Measurements from ENCODE around the gene OTUB2.
A peak's percentile ranks its signal among the peaks of the same experiment; 100 is the strongest.

The OTUB2 gene

GRCh38 chr14:94026173-94026888 lies at the start of gene OTUB2:
TSS of gene OTUB2 (plus strand) at chr14:94026340. CDS start at chr14:94026538, 198 bp downstream.
- peak within 1 kb of the TSS in 20 of 21 experiments; percentile 16 to 85 (median 68) for H3K27ac ChIP-seq
- H3K4me3 ChIP-seq: peak within 1 kb of the TSS; percentile 51 to 81 (median 68)

DNA sequence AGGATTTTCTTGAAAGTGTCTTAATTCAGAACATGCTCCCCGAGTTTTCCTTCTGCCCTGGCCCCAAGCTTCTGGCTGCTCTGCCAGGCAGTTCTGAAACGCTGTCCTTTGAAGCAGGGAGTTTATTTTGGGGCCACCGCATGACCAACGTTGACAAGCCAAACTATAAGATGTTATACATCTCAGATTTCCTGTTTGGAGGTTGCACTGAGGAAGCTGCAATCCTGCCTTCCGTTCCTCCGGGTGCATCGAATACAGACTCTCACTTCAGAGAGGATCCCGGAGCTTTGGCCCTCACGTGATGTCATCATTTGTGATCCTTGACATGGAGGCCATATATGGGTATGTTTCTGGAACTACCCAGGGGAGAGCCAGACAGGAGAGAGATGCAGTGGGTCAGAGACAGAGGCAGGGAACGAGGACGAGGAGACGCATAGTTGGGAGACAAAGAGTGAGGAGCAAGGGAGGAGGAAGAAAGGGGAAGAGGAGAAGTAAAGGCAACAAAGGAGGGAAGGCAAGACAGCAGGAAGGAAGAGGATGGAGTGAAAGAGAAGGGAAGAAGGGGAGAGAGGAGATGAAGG lies 49.6 kb upstream of the OTUB2 start, which contains the start of gene ASB2:
TSS of gene ASB2 (minus strand) at position 94 of the 581 bp plus-strand sequence. CDS start 12,031 bp downstream, outside the sequence.
- Histone ChIP-seq H3K4me3 (no peak within 1 kb of the TSS), H3K27ac (peak within 1 kb of the TSS in 5 of 21 experiments; percentile 1 to 78 (median 12))

DNA sequence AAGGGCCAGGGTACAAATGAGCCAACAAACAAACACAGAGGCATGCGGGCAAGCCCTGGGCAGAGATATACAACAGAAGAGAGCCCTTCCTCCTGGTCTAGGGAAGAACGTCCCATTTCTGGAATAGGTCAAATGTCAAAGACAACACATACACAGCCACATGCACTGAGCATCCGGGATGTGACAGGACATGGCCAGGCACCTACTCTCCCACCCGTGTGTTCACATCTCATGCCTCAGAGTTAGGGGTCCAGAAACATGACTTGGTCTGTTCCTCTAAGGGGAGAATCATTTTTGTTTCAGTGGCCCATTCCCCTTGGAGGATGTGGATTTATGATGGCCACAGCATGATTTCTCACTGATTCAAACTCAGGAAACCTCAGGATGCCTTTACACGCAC lies 49.0 kb upstream of the OTUB2 start:
- H3K27ac ChIP-seq: peak overlapping the region in 1 of 21 experiments; percentile 78
- H3K4me3 ChIP-seq: no peak overlapping the region

GRCh38 chr14:93977790-93978581 lies 48.2 kb upstream of the OTUB2 start:
- H3K27ac ChIP-seq: peak overlapping the region in 2 of 21 experiments; percentile 29 to 78
- H3K4me3 ChIP-seq: no peak overlapping the region

DNA sequence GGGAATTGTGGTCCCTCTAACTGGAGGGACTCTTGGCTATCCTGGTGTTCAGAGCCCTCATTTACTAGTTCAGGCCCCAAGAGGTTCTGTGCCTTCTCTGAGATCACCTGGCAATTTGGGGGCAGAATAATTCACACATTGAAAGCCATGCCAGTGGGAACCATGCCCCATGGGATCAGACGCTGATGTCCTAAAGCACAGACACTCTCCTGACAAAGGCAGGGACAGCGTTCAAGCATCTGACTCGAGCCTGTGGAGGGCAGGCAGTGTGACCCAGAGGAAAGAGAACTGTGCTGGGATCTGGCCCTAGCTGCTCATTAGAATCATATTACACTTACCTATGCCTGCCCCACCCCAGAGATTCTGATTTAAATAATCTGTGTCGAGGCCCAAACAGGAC lies 47.4 kb upstream of the OTUB2 start:
- Histone ChIP-seq H3K27ac (peak overlapping the region in 3 of 21 experiments; percentile 14 to 65 (median 24)), H3K4me3 (no peak overlapping the region)

DNA sequence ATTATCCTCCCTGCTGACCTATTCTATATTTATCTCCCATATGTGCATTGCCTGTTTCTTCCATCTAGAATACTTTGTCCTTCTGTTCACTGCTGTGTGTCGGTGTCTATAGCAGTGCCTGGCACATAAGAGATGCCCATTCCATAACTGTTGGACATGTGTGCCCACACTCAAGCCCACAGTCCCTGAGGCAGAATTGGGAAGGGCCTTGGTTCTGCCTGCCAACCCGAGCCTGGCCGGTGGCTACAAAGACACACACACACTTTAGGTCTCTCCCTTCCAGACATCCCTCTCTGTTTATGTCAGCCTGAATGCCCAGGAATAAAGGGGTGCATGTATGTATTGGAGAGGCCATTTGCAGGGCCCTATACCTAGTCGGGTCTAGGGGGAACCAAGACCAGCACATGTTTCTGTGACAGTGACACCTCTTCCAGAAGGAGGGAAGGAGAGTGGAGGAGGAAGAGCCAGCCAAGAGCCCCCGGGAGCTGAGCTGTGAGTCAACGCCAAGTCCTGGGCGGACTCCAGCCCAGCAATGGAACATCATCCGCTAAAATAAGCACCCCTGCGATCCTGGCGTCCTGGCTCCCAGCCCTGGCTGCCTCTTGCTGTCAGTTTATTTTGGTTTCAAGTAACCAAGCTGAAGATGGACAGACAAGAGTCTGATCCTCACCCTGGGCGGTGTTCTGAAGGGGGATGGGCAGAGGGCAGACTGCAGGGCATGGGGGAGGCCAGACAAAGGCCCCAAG lies 45.5 kb upstream of the OTUB2 start:
- Histone ChIP-seq H3K27ac (no peak overlapping the region), H3K4me3 (no peak overlapping the region)

DNA sequence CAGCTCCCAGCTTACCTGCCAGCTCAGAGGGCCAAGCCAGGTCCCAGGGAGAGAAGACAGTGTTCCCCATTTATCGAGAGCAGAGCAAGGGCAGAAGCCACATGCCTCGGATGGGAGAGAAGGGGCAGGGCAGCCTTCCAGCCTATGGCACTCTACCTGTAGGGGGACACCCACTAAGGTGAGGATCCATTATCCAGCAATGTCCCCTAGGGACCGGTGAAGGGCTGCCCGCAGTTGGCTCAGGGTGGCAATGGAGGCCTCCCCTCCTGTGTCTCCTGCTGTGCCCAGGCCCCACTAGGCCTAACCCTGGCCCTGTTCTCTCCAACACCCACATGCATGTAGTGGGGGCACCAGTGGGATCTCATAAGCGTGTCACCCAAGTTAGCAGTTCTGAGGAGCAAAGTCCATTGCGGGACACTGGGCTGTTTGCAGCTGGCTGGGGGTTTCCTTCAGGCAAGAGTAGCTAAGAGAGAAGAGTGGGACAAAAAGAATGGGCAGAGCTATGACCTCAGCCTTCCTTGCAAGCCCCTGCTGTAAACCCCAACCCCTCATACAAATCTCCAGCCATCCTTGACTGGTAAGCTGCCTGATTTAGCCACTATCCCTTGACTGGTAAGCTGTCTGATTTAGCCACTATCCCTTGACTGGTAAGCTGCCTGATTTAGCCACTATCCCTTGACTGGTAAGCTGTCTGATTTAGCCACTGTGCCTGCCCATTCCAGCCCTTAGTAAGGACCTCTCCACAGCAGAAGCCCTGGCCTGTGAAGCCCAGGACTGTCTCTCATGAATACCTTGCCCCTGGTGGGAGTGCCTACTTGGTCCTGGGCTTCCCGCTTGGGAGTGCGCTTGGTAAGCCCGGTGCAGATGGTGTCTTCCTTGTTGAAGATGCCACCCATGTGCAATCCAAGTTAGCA lies 44.6 kb upstream of the OTUB2 start:
- no peak overlapping the region for H3K4me3 ChIP-seq
- no peak overlapping the region for H3K27ac ChIP-seq

- peak overlapping the region in 1 of 21 experiments; percentile 52 for H3K27ac ChIP-seq
These were observed 43.7 kb upstream of the OTUB2 start for GRCh38 chr14:93982230-93983007.

DNA sequence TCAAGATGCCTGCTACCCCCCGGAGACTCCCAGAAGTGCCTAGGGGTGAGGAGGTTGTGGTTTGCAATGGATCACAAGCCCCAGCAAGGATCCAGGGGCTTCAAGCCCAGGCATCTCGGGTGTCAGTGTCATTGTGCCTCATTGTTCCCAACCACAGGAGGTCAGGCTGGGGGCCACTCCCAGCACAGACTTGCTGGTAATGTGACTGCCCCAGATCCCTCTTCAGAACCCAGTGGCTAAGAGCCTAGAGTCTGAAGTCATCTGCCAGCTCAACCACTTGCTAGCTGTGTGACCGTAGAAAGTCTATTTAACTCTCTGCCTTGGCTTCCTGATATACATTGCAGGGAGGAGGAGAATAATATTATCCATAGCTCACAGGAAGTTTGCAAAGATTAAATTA lies 42.1 kb upstream of the OTUB2 start:
- no peak overlapping the region for H3K27ac ChIP-seq
- H3K4me3 ChIP-seq: no peak overlapping the region

More at GRCh38 chr14:93982230-93983007, 43.7 kb upstream of the OTUB2 start:
- no peak overlapping the region for H3K4me3 ChIP-seq

GRCh38 chr14:93984987-93985410 lies 41.1 kb upstream of the OTUB2 start:
- H3K4me3 ChIP-seq: no peak overlapping the region

GRCh38 chr14:93986955-93987354 lies 39.2 kb upstream of the OTUB2 start:
- Histone ChIP-seq H3K27ac (no peak overlapping the region), H3K4me3 (no peak overlapping the region)

More at GRCh38 chr14:93984987-93985410, 41.1 kb upstream of the OTUB2 start:
- peak overlapping the region in 4 of 21 experiments; percentile 2 to 41 (median 32) for H3K27ac ChIP-seq

DNA sequence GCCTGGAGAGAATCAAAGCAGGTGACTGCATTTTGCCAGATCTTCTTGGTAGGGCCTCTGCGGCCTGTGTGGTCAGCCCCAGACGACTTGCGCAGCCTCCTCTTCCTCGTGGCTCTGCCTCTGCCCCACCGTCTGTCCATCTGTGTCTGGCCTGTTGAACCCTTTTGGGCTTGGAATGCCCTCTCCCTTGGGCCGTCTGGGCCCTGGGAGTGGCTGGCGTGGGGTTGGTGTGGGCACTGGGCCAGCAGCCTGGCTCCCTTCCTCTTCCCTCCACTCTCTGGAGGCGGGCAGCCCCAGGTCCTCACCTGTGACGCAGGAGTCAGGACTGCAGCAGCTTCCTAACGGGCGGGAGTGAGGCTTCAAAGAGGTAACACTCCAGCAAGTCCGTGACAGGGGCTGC lies 38.8 kb upstream of the OTUB2 start:
- H3K27ac ChIP-seq: no peak overlapping the region
- H3K4me3 ChIP-seq: no peak overlapping the region

GRCh38 chr14:93987815-93988476 lies 38.2 kb upstream of the OTUB2 start:
- Histone ChIP-seq H3K27ac (no peak overlapping the region), H3K4me3 (no peak overlapping the region)

- no peak overlapping the region for H3K27ac ChIP-seq
- no peak overlapping the region for H3K4me3 ChIP-seq
These were observed 36.2 kb upstream of the OTUB2 start for GRCh38 chr14:93989939-93990338.

DNA sequence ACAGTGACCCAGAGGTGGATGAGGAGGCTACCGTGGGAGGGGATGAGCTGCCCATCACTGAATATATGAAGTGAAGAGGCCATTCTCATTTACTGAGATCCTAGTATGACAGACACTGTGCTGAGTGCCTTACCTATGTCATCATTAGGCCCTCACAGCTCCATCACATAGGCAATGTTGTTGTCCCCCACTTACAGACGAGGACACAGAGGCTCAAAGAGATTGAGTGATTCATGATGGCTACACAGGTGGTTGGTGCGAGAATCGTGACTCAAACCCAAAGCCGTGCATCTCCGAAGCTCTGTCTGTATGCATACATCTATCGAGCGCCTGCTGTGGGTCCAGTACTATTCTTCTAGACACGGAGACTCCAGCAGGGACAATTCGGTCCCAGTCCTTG lies 34.9 kb upstream of the OTUB2 start:
- Histone ChIP-seq H3K27ac (no peak overlapping the region), H3K4me3 (no peak overlapping the region)

GRCh38 chr14:93991649-93992048 lies 34.5 kb upstream of the OTUB2 start:
- H3K4me3 ChIP-seq: no peak overlapping the region
- H3K27ac ChIP-seq: no peak overlapping the region

GRCh38 chr14:93993382-93993781 lies 32.8 kb upstream of the OTUB2 start:
- Histone ChIP-seq H3K4me3 (no peak overlapping the region), H3K27ac (no peak overlapping the region)
